B cell (primary cell): ENCODE results near the gene DOCK3. TPM values are rescaled to one million over a fixed set of nuclear protein-coding genes. Genes with fewer than 3 reads are reported as not detected.

Source experiments
- ATAC-seq: fragments of 200-7000 bp; cut with Tn5 transposase; one replicate; pipeline ENCODE4 v1.10.0; 2021; ENCODE audit warnings: low read depth, mild to moderate bottlenecking, moderate number of reproducible peaks, moderate library complexity
- CTCF ChIA-PET: fragments of 350-600 bp; sonication (Branson Sonifier 250); formaldehyde crosslinking; loops from one replicate; lab custom pipeline; 2021; ENCODE audit warnings: antibody characterized with exemption, inconsistent platforms; lab: Charles Lee
- POLR2A ChIA-PET: fragments of 350-600 bp; sonication (Branson Sonifier 250); formaldehyde crosslinking; loops from one replicate; lab custom pipeline; 2021; ENCODE audit warnings: antibody characterized with exemption; lab: Charles Lee
- DNase-seq: peaks from one replicate; pipeline ENCODE4 v3.0.0; 2013
- H2AFZ ChIP-seq: 2 replicates; pipeline ENCODE4 v1.6.1; 2012; ENCODE audit warnings: mild to moderate bottlenecking, low read depth, low read length; ENCODE audit not compliant: insufficient read depth, poor library complexity, severe bottlenecking
- H3K27ac ChIP-seq, 2 donors: 1 replicate in 1 of 2; 2 replicates in 1 of 2; pipeline ENCODE4 v1.5.1; 2012 to 2013; ENCODE audit warnings: low read length in 2 of 2, mild to moderate bottlenecking in 2 of 2, moderate library complexity in 1 of 2
- H3K27me3 ChIP-seq, 4 experiments: fragments of 200-600 bp in 1 of 4; sonication (generic) in 1 of 4; replicated peaks in 1 of 4; 1 replicate in 2 of 4; 2 replicates in 2 of 4; pipeline versions ENCODE4 v1.6.1 to v1.7.0; 2013 to 2016; ENCODE audit warnings: low read length in 3 of 4, mild to moderate bottlenecking in 2 of 4, mixed read lengths in 1 of 4, moderate library complexity in 1 of 4; ENCODE audit not compliant: insufficient read depth in 4 of 4, control insufficient read depth in 3 of 4; ENCODE audit errors: control extremely low read depth in 1 of 4
- H3K36me3 ChIP-seq, 2 experiments: replicated peaks in 1 of 2; 1 replicate in 1 of 2; 2 replicates in 1 of 2; pipeline versions ENCODE4 v1.6.1 to v1.7.1; 2013; ENCODE audit warnings: low read length in 1 of 2; ENCODE audit not compliant: insufficient read depth in 2 of 2, control insufficient read depth in 1 of 2; ENCODE audit errors: control extremely low read depth in 1 of 2, extremely low read depth in 1 of 2
- H3K4me1 ChIP-seq, 2 donors: fragments of 200-600 bp in 1 of 2; sonication (generic) in 1 of 2; 1 replicate in 1 of 2; 2 replicates in 1 of 2; pipeline versions ENCODE4 v1.5.1 to v1.6.1; 2013 to 2017; ENCODE audit warnings: low read length in 2 of 2; ENCODE audit not compliant: control insufficient read depth in 2 of 2, insufficient read depth in 2 of 2
- H3K4me2 ChIP-seq: replicated peaks from 2 replicates; pipeline ENCODE3; 2012; ENCODE audit warnings: mild to moderate bottlenecking, low read depth, low read length; ENCODE audit not compliant: poor library complexity, severe bottlenecking
- H3K4me3 ChIP-seq, 5 experiments: fragments of 200-600 bp in 1 of 5; sonication (generic) in 1 of 5; 1 replicate in 3 of 5; 2 replicates in 2 of 5; pipeline versions ENCODE4 v1.5.1 to v1.7.0; 2011 to 2016; ENCODE audit warnings: low read length in 4 of 5, mild to moderate bottlenecking in 4 of 5, low read depth in 2 of 5, control low read depth in 1 of 5, moderate library complexity in 1 of 5; ENCODE audit not compliant: insufficient read depth in 1 of 5; ENCODE audit errors: control extremely low read depth in 1 of 5, extremely low read depth in 1 of 5
- H3K79me2 ChIP-seq: fragments of 200-600 bp; sonication (generic); one replicate; pipeline ENCODE4 v1.6.0; 2016; ENCODE audit warnings: low read length; ENCODE audit not compliant: control insufficient read depth, insufficient read depth
- H3K9ac ChIP-seq: fragments of 200-600 bp; sonication (generic); 2 replicates; pipeline ENCODE4 v1.6.1; 2017; ENCODE audit warnings: mild to moderate bottlenecking, low read length, moderate library complexity
- H3K9me3 ChIP-seq, 3 donors: one replicate each; pipeline versions ENCODE4 v1.6.1 to v1.7.1; 2013; ENCODE audit warnings: low read length in 2 of 3; ENCODE audit not compliant: control insufficient read depth in 2 of 3, insufficient read depth in 1 of 3; ENCODE audit errors: control extremely low read depth in 1 of 3
- H4K20me1 ChIP-seq: 2 replicates; pipeline ENCODE4 v1.6.0; 2012; ENCODE audit warnings: mild to moderate bottlenecking, low read length; ENCODE audit not compliant: insufficient read depth, control insufficient read depth, poor library complexity, severe bottlenecking
- H3K27ac Mint-ChIP-seq: one replicate; pipeline ENCODE4 v1.8.0; 2021; ENCODE audit warnings: mixed read lengths
- H3K27me3 Mint-ChIP-seq: one replicate; pipeline ENCODE4 v1.8.0; 2021; ENCODE audit warnings: mixed read lengths
- H3K4me1 Mint-ChIP-seq: one replicate; pipeline ENCODE4 v1.8.0; 2021; ENCODE audit warnings: mixed read lengths
- H3K4me3 Mint-ChIP-seq: one replicate; pipeline ENCODE4 v1.8.0; 2021; ENCODE audit warnings: mixed read lengths
- H3K9me3 Mint-ChIP-seq: one replicate; pipeline ENCODE4 v1.8.0; 2022; ENCODE audit warnings: mixed read lengths; ENCODE audit not compliant: insufficient read depth
- CTCF ChIP-seq: fragments of 200-600 bp; IDR thresholded peaks from one replicate; pipeline ENCODE4 v1.8.0; 2022; ENCODE audit warnings: antibody characterized with exemption, mild to moderate bottlenecking
- EZH2 ChIP-seq: IDR thresholded peaks from 2 replicates; pipeline ENCODE4 v1.6.1; 2012; ENCODE audit warnings: borderline replicate concordance, low read depth, mild to moderate bottlenecking, moderate library complexity, low read length; ENCODE audit not compliant: insufficient read depth, poor library complexity, severe bottlenecking
- WGBS: methylation state at CpG from one replicate; pipeline ENCODE4 v1.1.5; 2013; ENCODE audit warnings: missing lambda C conversion rate; ENCODE audit not compliant: insufficient coverage; 5-methylcytosine and 5-hydroxymethylcytosine counted together
- intact Hi-C: fragments of 100-400 bp; cut with micrococcal nuclease; formaldehyde crosslinking; loops from one replicate; pipeline ENCODE4 v1.10.0; 2022
- polyA plus RNA-seq: library from polyadenylated mRNA; depleted of rRNA; stranded (reverse); fragments of >200 nt; gene quantifications from 2 replicates; pipeline ENCODE4 v1.2.3, GENCODE V29; 2012
- total RNA-seq, 2 donors: library from RNA; stranded (reverse); fragments of 120-200 nt in 1 of 2; gene quantifications; 1 replicate in 1 of 2; 2 replicates in 1 of 2; pipeline versions ENCODE4 v1.2.3 to v1.2.4, GENCODE V29; 2013 to 2022

The DOCK3 gene
- total and polyA plus RNA-seq, 2 donors (not counting 1 experiment from before 2014, with no cell fraction given): 0.06 to 0.30 TPM

- CTCF ChIA-PET: interaction anchor here (0.7 kb wide), 1 partner anchor 9 kb away, joined by 3 read pairs; no protein-coding TSS in a partner anchor
Observed at GRCh38 chr3:50983887-50984286, 309.2 kb downstream of the DOCK3 start.

GRCh38 chr3:50985893-50986292 is 311.2 kb downstream of the DOCK3 start:
- ChIA-PET CTCF (no interaction called here), POLR2A (no interaction called here)
- Mint-ChIP-seq H3K4me1 (no peaks in the 10 kb centered on the region), H3K27ac (no peak overlapping the region), H3K27me3 (peaks cover 32% of the 10 kb centered on the region), H3K9me3 (peaks cover 2% of the 10 kb centered on the region), H3K4me3 (no peak overlapping the region)
- Histone ChIP-seq H3K27me3 (peaks cover 0 to 4% (median 2%) of the 10 kb centered on the region in 4 experiments), H3K4me3 (no peak overlapping the region), H3K4me1 (no peaks in the 10 kb centered on the region), H3K9ac (no peak overlapping the region), H3K36me3 (no peaks in the 10 kb centered on the region), H3K9me3 (peaks cover 0 to 28% (median 0%) of the 10 kb centered on the region in 3 donors), H3K79me2 (no peaks in the 10 kb centered on the region), H3K27ac (no peak overlapping the region), H3K4me2 (no peak overlapping the region), H4K20me1 (no peaks in the 10 kb centered on the region), H2AFZ (no peak overlapping the region)
- DNase-seq: no peak
- intact Hi-C loops: no loop called here
- WGBS: no CpG with 5 or more reads among the region's 1 CpG
- ATAC-seq: no peak
- TF ChIP-seq EZH2 (no peak), CTCF (no peak)

More at GRCh38 chr3:50983887-50984286, 309.2 kb downstream of the DOCK3 start:
- Mint-ChIP-seq H3K4me1 (no peaks in the 10 kb centered on the region), H3K9me3 (no peaks in the 10 kb centered on the region), H3K27ac (no peak overlapping the region), H3K4me3 (no peak overlapping the region), H3K27me3 (peaks cover 38% of the 10 kb centered on the region)
- Histone ChIP-seq H3K4me3 (no peak overlapping the region), H3K79me2 (no peaks in the 10 kb centered on the region), H2AFZ (no peak overlapping the region), H3K27me3 (peaks cover 0 to 4% (median 2%) of the 10 kb centered on the region in 4 experiments), H3K4me1 (no peaks in the 10 kb centered on the region), H3K9ac (no peak overlapping the region), H3K4me2 (no peak overlapping the region), H3K36me3 (no peaks in the 10 kb centered on the region), H3K27ac (no peak overlapping the region), H4K20me1 (no peaks in the 10 kb centered on the region), H3K9me3 (peaks cover 0 to 19% (median 0%) of the 10 kb centered on the region in 3 donors)
- DNase-seq (no peak), ATAC-seq (no peak)
- POLR2A ChIA-PET: no interaction called here
- 87% methylated on average over 4 of the region's 5 CpGs for WGBS
- TF ChIP-seq EZH2 (no peak), CTCF (no peak)
- intact Hi-C loops: no loop called here
